KBM-7 (cell line): Measurements from ENCODE around the gene CWC27.
A peak's percentile ranks its signal among the peaks of the same experiment; 100 is the strongest.
"Not testable (repeated sequence)": the region's sequence is repeated elsewhere in the genome, so short reads cannot be mapped to it uniquely, and the experiment has no call there.

Source experiments
- DNase-seq: peaks from one replicate; pipeline ENCODE4 v3.0.0-alpha.2; 2015
- in situ Hi-C: fragments of 300-500 bp; cut with MboI; formaldehyde crosslinking; loops from 2 replicates; pipeline ENCODE4 v1.14.3; 2020; ENCODE audit warnings: low sequenced_read_pairs, low pct_unique_long_range_greater_than_20kb, mixed read lengths

CWC27 gene

GRCh38 chr5:64775291-64775690 lies 6.6 kb downstream of the CWC27 start:
- in situ Hi-C loops = loop anchor here (25.0 kb wide), 1 partner anchor 138 kb away; no protein-coding TSS in a partner anchor
- DNase-seq = peak; percentile 46

GRCh38 chr5:64784451-64785025 lies 15.8 kb downstream of the CWC27 start:
- DNase-seq = peak; percentile 75
- in situ Hi-C loops = loop anchor here (25.0 kb wide), 1 partner anchor 147 kb away; no protein-coding TSS in a partner anchor

DNA sequence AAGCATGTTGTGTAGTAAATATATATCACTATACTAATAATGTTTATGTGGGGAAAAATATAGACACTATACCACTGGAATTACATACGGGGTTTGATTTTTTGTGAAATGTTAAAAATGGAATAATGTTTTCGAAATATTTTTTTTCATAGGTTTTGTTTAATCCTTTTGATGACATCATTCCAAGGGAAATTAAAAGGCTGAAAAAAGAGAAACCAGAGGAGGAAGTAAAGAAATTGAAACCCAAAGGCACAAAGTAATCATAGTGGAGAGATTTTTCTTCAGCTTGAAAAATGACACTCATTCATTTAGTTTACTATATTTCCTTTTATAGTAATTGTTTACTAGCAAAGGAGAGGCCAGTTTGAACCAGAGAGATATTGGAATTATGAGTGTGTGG lies 17.6 kb downstream of the CWC27 start:
- in situ Hi-C loops = loop anchor here (25.0 kb wide), 1 partner anchor 149 kb away; no protein-coding TSS in a partner anchor
- no peak for DNase-seq

DNA sequence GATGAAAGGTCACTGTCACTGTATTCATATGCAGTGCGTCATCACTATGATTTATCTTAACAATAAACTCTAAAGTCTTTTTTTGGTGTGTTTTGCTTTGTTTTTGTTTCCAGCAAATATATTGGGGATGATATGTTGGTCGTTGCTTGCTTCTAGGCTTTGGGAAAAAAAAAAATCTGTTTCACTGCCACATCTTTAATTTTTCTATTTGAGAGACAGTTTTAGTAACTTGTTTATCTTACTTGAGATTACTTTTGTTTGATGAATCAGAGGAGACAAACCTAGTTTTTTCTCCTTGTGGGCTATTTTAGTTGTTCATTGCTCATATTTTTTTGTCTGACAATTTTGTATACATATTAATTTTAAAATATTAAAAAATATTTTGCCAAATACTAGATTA lies 19.4 kb downstream of the CWC27 start:
- in situ Hi-C loops = loop anchor here (25.0 kb wide), 1 partner anchor 151 kb away; no protein-coding TSS in a partner anchor
- DNase-seq = no peak

- in situ Hi-C loops = loop anchor here (25.0 kb wide), 1 partner anchor 152 kb away; no protein-coding TSS in a partner anchor
- no peak for DNase-seq
Measured at GRCh38 chr5:64789457-64789856, 20.7 kb downstream of the CWC27 start.

GRCh38 chr5:64790210-64790609 lies 21.5 kb downstream of the CWC27 start:
- in situ Hi-C loops = loop anchor here (25.0 kb wide), 1 partner anchor 153 kb away; no protein-coding TSS in a partner anchor
- DNase-seq = no peak

- in situ Hi-C loops = loop anchor here (25.0 kb wide), 1 partner anchor 155 kb away; no protein-coding TSS in a partner anchor
- no peak for DNase-seq
Measured at GRCh38 chr5:64792469-64792868, 23.7 kb downstream of the CWC27 start.

GRCh38 chr5:64794053-64794770 lies 25.5 kb downstream of the CWC27 start:
- DNase-seq = no peak
- in situ Hi-C loops = loop anchor here (25.0 kb wide), 1 partner anchor 157 kb away; no protein-coding TSS in a partner anchor

DNA sequence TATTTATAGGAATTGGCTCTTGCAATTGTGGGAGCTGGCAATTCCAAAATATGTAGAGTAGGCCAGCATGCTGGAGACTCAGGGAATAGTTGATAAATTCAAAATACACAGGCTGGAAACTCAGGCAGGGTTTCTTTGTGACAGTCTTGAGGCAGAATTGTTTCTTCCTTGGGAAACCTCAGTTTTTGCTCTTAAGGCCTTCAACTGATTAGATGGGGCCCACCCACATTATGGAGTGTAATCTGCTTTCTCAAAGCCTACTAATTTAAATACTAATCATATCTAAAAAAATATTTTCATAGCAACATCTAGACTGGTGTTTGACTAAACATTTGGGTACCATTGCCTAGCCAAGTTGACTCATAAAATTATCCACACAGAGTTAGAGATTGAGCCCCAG lies 27.6 kb downstream of the CWC27 start:
- no peak for DNase-seq
- in situ Hi-C loops = loop anchor here (25.0 kb wide), 1 partner anchor 159 kb away; no protein-coding TSS in a partner anchor

- in situ Hi-C loops = loop anchor here (25.0 kb wide), 1 partner anchor 686 kb away; the partner anchor contains the start of gene ADAMTS6
- no peak for DNase-seq
Measured at GRCh38 chr5:64800926-64801325, 32.2 kb downstream of the CWC27 start.

DNA sequence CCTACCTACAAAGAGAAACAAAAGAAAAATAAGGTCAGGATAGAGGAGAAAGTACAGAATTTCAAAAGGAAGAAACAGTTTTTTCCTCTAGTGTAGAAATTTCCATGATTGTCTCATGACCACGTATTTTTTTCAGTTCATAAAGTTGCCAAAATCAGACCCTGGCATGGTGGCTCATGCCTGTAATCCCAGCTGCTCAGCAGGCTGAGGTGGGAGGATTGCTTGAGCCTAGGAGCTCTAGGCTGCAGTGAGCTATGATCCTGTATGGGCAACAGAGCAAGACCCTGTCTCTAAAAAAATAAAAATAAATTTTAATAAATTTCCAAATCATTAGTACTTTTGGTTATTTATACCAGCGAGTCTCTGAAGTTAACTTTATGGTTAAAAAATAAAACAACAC lies 37.8 kb downstream of the CWC27 start:
- in situ Hi-C loops = loop anchor here (25.0 kb wide), 1 partner anchor 681 kb away; the partner anchor contains the start of gene ADAMTS6
- no peak for DNase-seq

DNA sequence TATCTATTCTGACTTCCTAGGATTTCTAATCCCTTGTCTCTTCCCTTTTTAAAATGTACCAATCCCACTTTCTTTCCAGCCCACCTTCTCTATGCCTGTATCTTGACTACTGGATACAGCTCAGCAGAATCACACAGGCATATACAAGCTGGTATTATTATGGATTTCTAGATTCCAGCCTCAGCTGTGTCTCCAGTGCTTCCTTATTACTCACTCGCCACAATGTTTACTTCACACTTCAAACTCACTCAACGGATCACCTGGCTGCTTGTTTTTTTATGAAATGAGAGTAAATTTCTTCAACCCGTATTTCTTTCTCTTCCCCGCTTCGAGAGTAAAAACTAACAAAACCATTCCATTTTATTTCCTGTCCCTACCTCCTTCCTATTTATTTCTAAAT lies 38.8 kb downstream of the CWC27 start:
- no peak for DNase-seq
- in situ Hi-C loops = loop anchor here (25.0 kb wide), 1 partner anchor 680 kb away; the partner anchor contains the start of gene ADAMTS6

- peak; percentile 59 for DNase-seq
- in situ Hi-C loops = loop anchor here (25.0 kb wide), 1 partner anchor 676 kb away; the partner anchor contains the start of gene ADAMTS6
Measured at GRCh38 chr5:64811050-64811640, 42.4 kb downstream of the CWC27 start.

DNA sequence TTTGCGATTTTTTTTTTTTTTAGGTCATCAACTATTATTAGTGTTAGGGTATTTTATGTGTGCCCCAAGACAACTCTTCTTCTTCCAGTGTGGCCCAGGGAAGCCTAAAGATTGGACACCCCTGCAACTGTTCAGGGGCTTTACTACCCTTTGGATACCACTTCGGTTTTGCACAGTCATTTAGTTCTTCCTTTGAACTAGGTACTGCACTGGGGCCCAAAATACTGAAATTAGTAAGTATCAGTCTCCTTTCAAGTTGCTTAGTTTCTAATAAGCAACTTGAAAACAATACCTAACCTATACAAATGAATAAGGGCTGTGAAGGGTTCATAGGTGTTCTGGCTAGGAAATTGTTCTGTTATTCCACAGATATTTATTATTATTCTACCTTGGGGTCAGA lies 45.3 kb downstream of the CWC27 start:
- in situ Hi-C loops = loop anchor here (25.0 kb wide), 1 partner anchor 673 kb away; the partner anchor contains the start of gene ADAMTS6
- no peak for DNase-seq

- DNase-seq = no peak
- in situ Hi-C loops = loop anchor here (25.0 kb wide), 1 partner anchor 669 kb away; the partner anchor contains the start of gene ADAMTS6
Measured at GRCh38 chr5:64818245-64818644, 49.5 kb downstream of the CWC27 start.

GRCh38 chr5:64819345-64819744 lies 50.6 kb downstream of the CWC27 start:
- in situ Hi-C loops = loop anchor here (25.0 kb wide), 1 partner anchor 668 kb away; the partner anchor contains the start of gene ADAMTS6
- not testable (repeated sequence) for DNase-seq

- no peak for DNase-seq
- in situ Hi-C loops = loop anchor here (25.0 kb wide), 1 partner anchor 665 kb away; the partner anchor contains the start of gene ADAMTS6
Measured at GRCh38 chr5:64822320-64822719, 53.6 kb downstream of the CWC27 start.

DNA sequence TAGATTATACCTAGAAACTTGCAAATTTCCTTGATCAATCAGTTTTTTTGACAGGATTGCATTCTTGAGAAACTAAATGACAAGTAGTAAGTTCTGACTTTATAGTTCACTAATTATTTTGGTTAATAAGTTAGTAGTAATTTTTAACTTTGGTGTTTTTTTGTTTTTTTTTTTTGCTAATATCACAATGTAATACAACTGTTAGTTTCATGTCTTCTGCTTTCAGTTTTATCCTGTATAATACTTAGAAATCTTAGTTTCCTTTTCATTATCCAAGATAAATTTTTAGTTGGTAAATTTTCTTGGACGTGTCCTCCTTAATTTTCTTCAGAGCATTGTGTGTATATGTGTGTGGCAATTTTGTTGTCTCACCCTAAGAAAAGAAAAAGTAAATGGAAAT lies 57.8 kb downstream of the CWC27 start:
- in situ Hi-C loops = no loop called here
- no peak for DNase-seq

- in situ Hi-C loops = no loop called here
- DNase-seq = no peak
Measured at GRCh38 chr5:64827703-64828102, 59.0 kb downstream of the CWC27 start.
